Left kidney (tissue), 8 donors: ENCODE data around the gene NDUFAF3. TPM values are rescaled to one million over a fixed set of nuclear protein-coding genes. Genes with fewer than 3 reads are reported as not detected.

ENCODE experiments used
- DNase-seq: peaks from one replicate; pipeline ENCODE4 v3.0.0-alpha.2; 2013
- long read RNA-seq, 8 donors: transcript quantifications; one replicate each; lab custom pipeline, GENCODE V29; 2026
- polyA plus RNA-seq: library from polyadenylated mRNA; unstranded; fragments of 120-200 nt; gene quantifications from one replicate; pipeline ENCODE4 v1.2.1, GENCODE V29; 2013; ENCODE audit not compliant: insufficient read length

NDUFAF3 gene
- polyA plus RNA-seq = 50.2 TPM
- long read RNA-seq, donor 1, transcript NDUFAF3-202 (5 exons, 2,012 nt) = major isoform, 98 of 397 reads
- long read RNA-seq, donor 1, partial matches to known transcripts = 175 of 397 reads
- long read RNA-seq, donor 1, other reads (novel, unspliced or antisense) = 121 of 397 reads
- long read RNA-seq, donor 2, transcript NDUFAF3-202 (5 exons, 2,012 nt) = major isoform, 63 of 86 reads
- long read RNA-seq, donor 2, partial matches to known transcripts = 8 of 86 reads
- long read RNA-seq, donor 2, other reads (novel, unspliced or antisense) = 10 of 86 reads
- long read RNA-seq, donor 3, transcript NDUFAF3-202 (5 exons, 2,012 nt) = major isoform, 69 of 78 reads
- long read RNA-seq, donor 3, partial matches to known transcripts = 0 of 78 reads
- long read RNA-seq, donor 3, other reads (novel, unspliced or antisense) = 5 of 78 reads
- long read RNA-seq, donor 4, transcript NDUFAF3-202 (5 exons, 2,012 nt) = major isoform, 7 of 9 reads
- long read RNA-seq, donor 4, partial matches to known transcripts = 0 of 9 reads
- long read RNA-seq, donor 4, other reads (novel, unspliced or antisense) = 0 of 9 reads
- long read RNA-seq, donor 5, transcript NDUFAF3-202 (5 exons, 2,012 nt) = major isoform, 100 of 143 reads
- long read RNA-seq, donor 5, transcript NDUFAF3-206 (4 exons, 826 nt) = minor isoform, 5 of 143 reads
- long read RNA-seq, donor 5, partial matches to known transcripts = 17 of 143 reads
- long read RNA-seq, donor 5, other reads (novel, unspliced or antisense) = 20 of 143 reads
- long read RNA-seq, donor 6, transcript NDUFAF3-202 (5 exons, 2,012 nt) = major isoform, 66 of 93 reads
- long read RNA-seq, donor 6, transcript NDUFAF3-206 (4 exons, 826 nt) = minor isoform, 5 of 93 reads
- long read RNA-seq, donor 6, partial matches to known transcripts = 5 of 93 reads
- long read RNA-seq, donor 6, other reads (novel, unspliced or antisense) = 13 of 93 reads
- long read RNA-seq, donor 7, transcript NDUFAF3-202 (5 exons, 2,012 nt) = major isoform, 84 of 486 reads
- long read RNA-seq, donor 7, transcript NDUFAF3-206 (4 exons, 826 nt) = minor isoform, 8 of 486 reads
- long read RNA-seq, donor 7, partial matches to known transcripts = 272 of 486 reads
- long read RNA-seq, donor 7, other reads (novel, unspliced or antisense) = 120 of 486 reads
- long read RNA-seq, donor 8, transcript NDUFAF3-202 (5 exons, 2,012 nt) = major isoform, 32 of 32 reads
- long read RNA-seq, donor 8, partial matches to known transcripts = 0 of 32 reads
- long read RNA-seq, donor 8, other reads (novel, unspliced or antisense) = 0 of 32 reads

GRCh38 chr3:49021813-49022687, at the start of gene NDUFAF3:
Gene NDUFAF3 (plus strand): TSS chr3:49022121. CDS start chr3:49022145, 24 bp downstream.
- peak; percentile 93 for DNase-seq

DNA sequence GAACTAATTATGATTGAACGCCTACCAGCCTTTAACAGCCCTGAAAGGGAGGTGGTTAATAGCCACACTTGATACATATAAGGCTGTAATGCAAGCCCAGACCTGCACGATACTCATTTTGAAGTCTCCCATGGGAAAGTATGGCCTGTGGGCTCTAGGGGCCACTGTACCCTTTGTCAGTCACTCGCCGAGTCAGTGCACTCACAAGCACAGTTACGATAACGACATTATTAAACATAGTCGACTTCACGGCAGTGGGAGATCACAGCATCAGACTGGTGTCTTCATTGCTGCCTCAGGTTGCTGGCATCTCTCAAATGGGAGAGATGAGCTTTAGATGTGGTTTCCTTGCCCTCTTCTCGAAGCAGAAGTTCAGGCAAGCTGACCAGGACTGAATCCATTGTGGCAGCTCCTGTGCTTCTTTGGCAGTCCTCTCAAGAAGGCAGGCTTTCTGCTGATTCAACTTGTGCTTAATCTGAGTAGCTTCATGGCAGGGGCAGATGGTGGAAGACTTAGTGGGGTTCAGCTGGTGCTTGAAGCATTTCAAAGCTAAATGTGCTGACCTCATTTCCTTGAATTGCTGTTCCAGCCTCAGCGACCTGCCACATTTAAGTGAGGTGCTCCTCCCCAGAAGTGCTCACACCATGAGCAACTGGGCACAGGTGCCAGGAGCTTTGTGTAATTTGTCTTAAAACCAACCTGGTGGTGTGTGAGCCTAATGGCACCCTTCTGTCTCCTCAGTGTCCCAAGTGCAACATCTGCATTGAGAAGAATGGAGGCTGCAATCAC, 47.7 kb upstream of the NDUFAF3 start:
- DNase-seq = no peak

DNA sequence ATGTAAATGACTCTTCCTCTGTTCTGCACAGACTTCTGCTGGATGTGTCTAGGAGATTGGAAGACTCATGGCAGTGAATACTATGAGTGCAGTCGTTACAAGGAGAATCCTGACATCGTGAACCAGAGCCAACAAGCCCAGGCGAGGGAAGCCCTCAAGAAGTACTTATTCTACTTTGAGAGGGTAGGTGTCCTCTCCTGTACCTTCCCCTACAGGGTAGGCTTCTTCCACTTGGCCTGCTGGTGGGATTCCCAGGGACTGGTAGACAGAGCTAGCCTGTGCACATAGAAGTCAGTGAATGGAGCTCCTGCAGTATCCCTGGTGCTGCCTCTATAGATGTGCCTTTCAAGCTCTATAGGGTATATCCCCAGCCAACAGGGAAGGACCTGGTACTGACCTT, 42.5 kb upstream of the NDUFAF3 start:
- DNase-seq = no peak

DNA sequence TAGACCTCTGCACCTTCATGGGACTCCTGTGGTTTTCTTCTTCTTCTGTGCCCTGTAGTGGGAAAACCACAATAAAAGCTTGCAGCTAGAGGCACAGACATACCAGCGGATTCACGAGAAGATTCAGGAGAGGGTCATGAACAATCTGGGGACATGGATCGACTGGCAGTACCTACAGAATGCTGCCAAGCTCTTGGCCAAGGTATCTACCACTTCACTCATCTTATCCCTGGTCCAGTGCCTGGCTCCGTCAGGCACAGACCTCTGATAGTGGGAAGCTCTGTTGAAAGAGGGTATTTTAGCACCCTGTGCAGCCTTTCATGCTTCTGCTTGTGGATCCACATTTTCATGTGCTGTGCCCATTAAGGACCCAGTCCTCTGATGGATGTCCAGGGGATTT, 41.6 kb upstream of the NDUFAF3 start:
- DNase-seq = no peak

- DNase-seq = no peak
These were observed 39.9 kb upstream of the NDUFAF3 start for GRCh38 chr3:48982016-48982415.

DNA sequence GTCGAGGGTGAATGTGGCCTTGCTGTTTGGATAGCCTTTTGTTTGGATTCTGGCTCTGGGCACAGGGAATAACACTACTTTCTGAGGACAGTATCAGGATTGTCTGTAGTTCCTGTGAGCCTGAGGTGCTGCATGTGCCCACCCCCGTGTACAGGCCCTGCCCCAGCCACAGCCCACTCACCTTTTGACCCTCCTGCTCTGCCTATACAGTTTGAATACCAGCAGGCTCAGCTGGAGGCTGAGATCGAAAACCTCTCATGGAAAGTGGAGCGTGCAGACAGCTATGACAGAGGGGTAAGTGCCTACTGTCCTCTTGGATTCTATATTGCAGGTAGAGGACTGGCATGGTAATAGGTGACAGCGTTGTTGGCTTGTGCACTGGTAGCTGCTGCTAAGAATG, 39.2 kb upstream of the NDUFAF3 start:
- DNase-seq = no peak

DNA sequence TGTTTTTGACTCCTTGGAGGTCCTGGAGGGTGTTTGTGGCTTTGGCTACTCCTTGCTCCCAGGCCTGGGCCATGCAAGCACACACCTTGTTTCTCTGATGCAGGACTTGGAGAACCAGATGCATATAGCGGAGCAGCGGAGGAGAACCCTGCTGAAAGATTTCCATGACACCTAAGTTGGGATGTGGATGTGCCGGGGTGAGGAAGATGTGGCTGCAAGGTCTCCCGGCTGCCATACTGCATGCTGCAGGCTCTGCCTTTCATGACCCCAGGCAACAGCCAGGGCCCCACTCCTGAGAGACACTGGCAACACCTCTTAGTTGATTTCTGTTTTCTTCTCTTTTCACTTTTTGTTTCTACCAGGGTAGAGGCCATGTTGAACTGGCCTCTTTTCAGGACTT, 38.8 kb upstream of the NDUFAF3 start:
- no peak for DNase-seq

DNA sequence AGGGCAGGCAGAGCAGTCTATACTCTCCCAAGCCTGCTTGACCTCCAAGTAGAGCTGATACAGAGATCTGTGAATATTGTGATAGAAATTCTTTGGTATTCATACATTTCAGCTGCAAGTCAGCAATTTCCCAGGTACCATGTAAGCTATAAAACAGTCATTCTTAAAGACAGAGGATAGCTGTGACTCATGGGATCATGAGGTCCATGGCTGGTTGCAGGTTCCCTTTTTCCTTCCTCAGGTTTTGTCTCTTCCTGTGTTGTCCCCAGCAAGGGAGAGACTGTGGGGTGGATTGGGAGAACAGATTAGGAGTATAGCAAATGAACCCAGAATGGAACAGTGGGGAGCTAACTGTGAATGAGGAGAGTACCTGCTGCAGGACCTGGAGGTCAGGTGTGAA, 37.3 kb upstream of the NDUFAF3 start:
- DNase-seq = no peak

DNA sequence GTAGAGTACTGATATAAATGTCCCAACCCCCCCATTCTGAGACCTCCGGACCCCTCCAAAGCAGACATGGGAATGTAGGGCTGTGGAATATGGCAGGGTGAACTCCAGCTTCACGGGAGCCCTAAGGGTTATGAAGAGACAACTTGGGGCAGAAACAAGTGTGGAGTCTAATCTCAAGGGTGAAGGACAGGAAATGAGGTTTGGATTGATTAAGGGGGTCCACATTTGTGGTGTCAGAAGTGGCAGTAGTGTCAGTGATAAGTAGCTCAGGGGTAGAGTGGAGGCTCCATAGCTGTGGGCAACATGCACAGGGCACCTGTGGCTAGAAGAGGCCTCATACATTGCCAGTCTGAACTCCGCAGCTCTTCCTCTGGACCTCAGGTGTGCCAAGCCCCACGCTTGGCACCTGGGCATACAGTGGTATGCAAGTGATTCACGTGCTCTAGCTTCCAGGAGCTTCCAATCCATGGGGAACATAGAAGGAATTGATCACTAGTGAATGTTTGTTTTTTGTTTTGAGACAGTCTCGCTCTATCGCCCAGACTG, 36.0 kb upstream of the NDUFAF3 start:
- DNase-seq = no peak

DNA sequence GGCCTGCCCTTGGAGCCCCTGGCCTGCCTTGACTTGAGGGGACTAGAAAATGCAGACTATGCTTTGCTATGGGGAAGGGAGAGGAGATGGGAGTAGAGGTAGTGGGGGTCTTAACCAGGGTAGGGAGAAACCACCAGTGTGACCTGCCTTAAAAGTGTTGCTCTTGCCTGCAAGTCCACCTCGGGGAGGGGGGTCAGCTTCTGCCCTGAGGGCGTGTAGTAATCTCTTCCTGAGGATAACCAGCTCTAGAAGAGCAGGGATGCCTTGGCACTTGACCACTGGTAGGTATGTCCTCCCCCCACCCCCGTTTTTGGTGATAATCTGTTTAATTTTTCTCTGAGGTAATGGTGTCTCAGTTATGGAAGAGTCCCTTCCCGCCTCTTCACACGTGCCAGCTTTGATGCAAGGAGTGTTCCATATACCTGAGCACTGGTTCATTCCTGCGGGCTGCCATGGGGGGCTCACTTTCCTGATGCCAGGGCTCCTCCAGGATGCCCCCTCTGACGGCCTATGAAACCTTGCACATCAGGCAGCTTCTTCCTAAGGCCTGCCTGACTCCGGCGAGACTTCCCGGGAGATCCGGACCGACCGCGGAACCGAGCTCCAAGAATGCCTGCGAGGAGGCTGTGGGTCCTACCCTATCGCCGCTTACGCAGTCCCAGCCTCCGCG, 32.7 kb upstream of the NDUFAF3 start:
- no peak for DNase-seq

GRCh38 chr3:48989796-48990635, 31.9 kb upstream of the NDUFAF3 start, which contains the start of gene P4HTM:
Gene P4HTM (plus strand): TSS chr3:48990241. CDS start chr3:48990257, 16 bp downstream.
- DNase-seq = peak; percentile 85

GRCh38 chr3:48990636-48991469, 31.1 kb upstream of the NDUFAF3 start:
- no peak for DNase-seq

GRCh38 chr3:48991851-48992545, 29.9 kb upstream of the NDUFAF3 start:
- no peak for DNase-seq

DNA sequence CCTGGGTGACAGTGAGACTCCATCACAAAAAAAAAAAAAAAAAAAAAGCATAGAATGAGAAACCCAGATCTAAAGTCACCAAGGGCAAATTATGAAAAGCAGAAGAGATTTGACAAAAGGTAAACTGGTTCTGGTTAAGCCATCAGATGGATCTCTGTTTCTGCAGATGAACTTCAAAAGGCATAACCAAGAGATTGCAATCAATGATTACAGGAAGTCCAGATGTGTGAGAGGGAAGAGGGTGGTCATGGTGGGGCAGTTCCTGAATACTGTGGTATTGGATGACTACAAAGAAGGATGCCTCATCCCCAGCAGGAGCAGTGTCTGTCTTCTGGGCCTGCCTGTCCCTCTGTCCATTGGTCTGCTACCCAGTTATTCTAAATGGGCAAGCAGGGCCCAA, 28.1 kb upstream of the NDUFAF3 start:
- DNase-seq = no peak

GRCh38 chr3:48996640-48997039, 25.3 kb upstream of the NDUFAF3 start:
- DNase-seq = no peak

DNA sequence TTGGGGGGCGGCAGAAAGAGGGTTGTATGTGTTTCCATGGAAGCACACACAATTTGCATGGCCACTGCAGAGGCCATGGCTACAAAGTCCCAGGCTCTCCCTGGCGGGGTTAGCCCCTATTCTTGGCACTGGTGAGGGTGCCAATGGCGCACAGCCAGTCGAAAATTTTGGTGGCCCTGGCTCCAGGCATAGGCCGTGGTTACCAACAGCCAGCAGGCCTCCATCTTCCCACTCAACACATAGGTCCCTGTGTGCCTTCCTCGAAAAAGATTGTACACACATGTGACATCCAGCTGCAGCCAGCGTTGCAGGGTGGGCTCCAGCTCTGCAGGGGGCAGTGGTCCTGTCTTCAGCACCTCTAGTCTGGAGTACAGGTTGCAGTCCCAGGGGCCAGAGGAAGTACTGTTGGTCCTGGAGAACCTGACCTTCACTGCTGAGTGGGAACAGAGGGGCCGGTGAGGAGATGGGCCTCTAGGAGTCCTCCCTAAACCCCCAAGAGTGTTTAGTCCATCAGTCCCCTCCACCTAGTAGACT, 24.8 kb upstream of the NDUFAF3 start:
- DNase-seq = no peak
